ENCODE results near the gene RAC3. TPM values are rescaled to one million over a fixed set of nuclear protein-coding genes. Genes with fewer than 3 reads are reported as not detected.

RAC3 gene
- total RNA-seq, 4 donors from 2014 or later, result 2.4 to 14.7 (median 5.4) TPM

GRCh38 chr17:81987161-81987770 lies 44.2 kb upstream of the RAC3 start:
- no peak for TF ChIP-seq POLR2A (IDR thresholded peaks at IDR 0.05)
- no peak for TF ChIP-seq CTCF (IDR thresholded peaks at IDR 0.05)
- TF ChIP-seq EP300 (IDR thresholded peaks at IDR 0.05), result no peak
- 87 to 92% methylated on average over 26 of the region's 26 CpGs for WGBS, 2 donors
- no peak overlapping the region for H3K27ac ChIP-seq
- peaks cover 0 to 16% (median 10%) of the 10 kb centered on the region in 4 donors for H3K4me1 ChIP-seq
- DNase-seq (ENCODE audit: low spot score in 2 of 2), result no peak
- H3K4me3 ChIP-seq, result no peak overlapping the region
- no peaks in the 10 kb centered on the region for H3K27me3 ChIP-seq
- peaks cover 0 to 70% (median 0%) of the 10 kb centered on the region in 3 donors for H3K36me3 ChIP-seq
- no peaks in the 10 kb centered on the region for H3K9me3 ChIP-seq

- peaks cover 0 to 41% (median 0%) of the 10 kb centered on the region in 3 donors for H3K36me3 ChIP-seq
- H3K27me3 ChIP-seq, result no peaks in the 10 kb centered on the region
- no peak for DNase-seq (ENCODE audit: low spot score in 2 of 2)
- TF ChIP-seq CTCF (IDR thresholded peaks at IDR 0.05), result no peak
- TF ChIP-seq EP300 (IDR thresholded peaks at IDR 0.05), result no peak
- TF ChIP-seq POLR2A (IDR thresholded peaks at IDR 0.05), result no peak
- H3K27ac ChIP-seq, result peak overlapping the region in 2 of 4 donors; percentile 33 to 71
- peak overlapping the region in 1 of 4 donors; percentile 26 for H3K4me3 ChIP-seq
- H3K4me1 ChIP-seq, result peaks cover 0 to 51% (median 27%) of the 10 kb centered on the region in 4 donors
- H3K9me3 ChIP-seq, result no peaks in the 10 kb centered on the region
- 82 to 87% methylated on average over 20 to 21 of the region's 25 CpGs for WGBS, 2 donors
These were observed 40.4 kb upstream of the RAC3 start for GRCh38 chr17:81990836-81991683.

GRCh38 chr17:81991684-81992305 lies 39.7 kb upstream of the RAC3 start:
- no peaks in the 10 kb centered on the region for H3K9me3 ChIP-seq
- peak in 1 of 2 donors; percentile 41 for DNase-seq (ENCODE audit: low spot score in 2 of 2)
- H3K36me3 ChIP-seq, result peaks cover 0 to 41% (median 0%) of the 10 kb centered on the region in 3 donors
- peaks cover 0 to 51% (median 27%) of the 10 kb centered on the region in 4 donors for H3K4me1 ChIP-seq
- 33% methylated on average over 15 to 28 of the region's 31 CpGs for WGBS, 2 donors
- peak overlapping the region in 2 of 4 donors; percentile 33 to 71 for H3K27ac ChIP-seq
- peak overlapping the region in 2 of 4 donors; percentile 19 to 26 for H3K4me3 ChIP-seq
- peak in 1 of 5 experiments; percentile 17 for TF ChIP-seq CTCF (IDR thresholded peaks at IDR 0.05)
- TF ChIP-seq POLR2A (IDR thresholded peaks at IDR 0.05), result no peak
- peak in 1 of 2 donors; percentile 39 for TF ChIP-seq EP300 (IDR thresholded peaks at IDR 0.05)
- no peaks in the 10 kb centered on the region for H3K27me3 ChIP-seq

GRCh38 chr17:81992306-81993102 lies 39.0 kb upstream of the RAC3 start:
- Histone ChIP-seq H3K4me1 (peaks cover 0 to 51% (median 27%) of the 10 kb centered on the region in 4 donors), H3K9me3 (no peaks in the 10 kb centered on the region), H3K27ac (peak overlapping the region in 1 of 4 donors; percentile 71), H3K4me3 (peak overlapping the region in 2 of 4 donors; percentile 19 to 26), H3K36me3 (peaks cover 0 to 38% (median 0%) of the 10 kb centered on the region in 3 donors), H3K27me3 (no peaks in the 10 kb centered on the region)
- WGBS, 2 donors, result 73 to 87% methylated on average over 15 to 23 of the region's 31 CpGs
- DNase-seq (ENCODE audit: low spot score in 2 of 2), result no peak
- TF ChIP-seq POLR2A (IDR thresholded peaks at IDR 0.05), result no peak
- TF ChIP-seq CTCF (IDR thresholded peaks at IDR 0.05), result no peak
- TF ChIP-seq EP300 (IDR thresholded peaks at IDR 0.05), result no peak

Measured in tibial nerve (tissue), 4 donors.